ENCODE data around the gene IFNE. TPM values are rescaled to one million over a fixed set of nuclear protein-coding genes. Genes with fewer than 3 reads are reported as not detected.

IFNE gene
- 0.12 TPM in 1 of 2 replicates, not detected in the other for total RNA-seq (ENCODE audit: low replicate concordance)

DNA sequence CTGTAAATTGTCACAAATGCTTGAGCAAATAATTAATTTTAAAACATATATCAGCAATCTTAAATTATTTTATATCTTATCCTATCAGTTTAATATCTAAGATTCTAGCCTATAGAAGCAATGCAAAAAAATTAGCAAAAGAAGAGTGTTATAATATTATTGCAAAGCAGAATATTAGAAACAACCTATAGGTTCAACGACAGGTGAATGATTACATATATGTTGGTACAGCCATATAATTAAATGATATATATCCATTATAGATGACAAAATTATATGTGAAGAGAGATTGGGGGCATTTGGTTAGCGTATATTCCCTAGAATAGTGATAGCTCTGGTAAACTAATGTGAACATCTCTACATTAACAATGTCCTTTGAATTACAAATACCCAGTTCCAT is at the start of gene IFNE:
TSS of gene IFNE (minus strand) at position 101 of the 400 bp plus-strand sequence. CDS start 619 bp downstream, outside the sequence.
- H3K9me3 ChIP-seq (ENCODE audit: low read depth): no peaks in the 10 kb centered on the region
- H3K36me3 Mint-ChIP-seq: no peaks in the 10 kb centered on the region

DNA sequence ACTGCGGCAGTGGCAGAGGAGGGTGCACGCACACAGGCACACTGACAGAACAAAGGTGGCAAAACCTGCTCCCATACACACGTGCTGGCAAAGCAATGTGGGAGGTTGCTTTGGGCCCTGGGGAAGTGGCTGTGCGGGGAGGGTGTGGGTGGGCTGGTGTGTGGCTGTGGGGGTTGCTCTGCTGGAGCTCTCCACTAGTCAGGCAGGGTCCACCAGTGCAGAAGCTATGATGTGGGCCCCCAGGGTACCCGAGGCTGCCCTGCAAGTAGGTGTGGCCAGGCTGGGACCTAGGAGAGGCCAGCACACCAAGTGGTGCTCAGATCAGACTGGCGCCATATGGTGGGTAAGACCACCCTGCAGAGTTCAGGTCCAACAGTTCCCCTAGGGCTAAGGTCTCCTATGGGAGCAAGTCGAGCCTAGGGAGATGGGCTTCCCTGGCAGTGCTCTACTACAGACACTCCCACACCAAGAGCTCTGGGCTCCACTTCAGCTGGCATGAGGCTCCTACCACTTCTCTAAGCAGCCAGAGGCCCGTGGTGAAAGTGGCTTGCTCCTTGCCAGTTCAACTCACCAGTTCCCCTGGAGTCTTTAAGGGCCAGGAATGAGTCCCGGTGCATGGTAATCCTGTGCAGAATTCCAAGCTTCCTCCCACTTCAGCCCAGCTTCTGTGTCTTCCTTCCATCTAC is 46.2 kb upstream of the IFNE start:
- no peak overlapping the region for H3K4me3 Mint-ChIP-seq
- TF ChIP-seq EZH2 (IDR thresholded peaks at IDR 0.05) (no peak), EZH2phosphoT487 (IDR thresholded peaks at IDR 0.05) (no peak)
- TF ChIP-seq, protein P1, sequence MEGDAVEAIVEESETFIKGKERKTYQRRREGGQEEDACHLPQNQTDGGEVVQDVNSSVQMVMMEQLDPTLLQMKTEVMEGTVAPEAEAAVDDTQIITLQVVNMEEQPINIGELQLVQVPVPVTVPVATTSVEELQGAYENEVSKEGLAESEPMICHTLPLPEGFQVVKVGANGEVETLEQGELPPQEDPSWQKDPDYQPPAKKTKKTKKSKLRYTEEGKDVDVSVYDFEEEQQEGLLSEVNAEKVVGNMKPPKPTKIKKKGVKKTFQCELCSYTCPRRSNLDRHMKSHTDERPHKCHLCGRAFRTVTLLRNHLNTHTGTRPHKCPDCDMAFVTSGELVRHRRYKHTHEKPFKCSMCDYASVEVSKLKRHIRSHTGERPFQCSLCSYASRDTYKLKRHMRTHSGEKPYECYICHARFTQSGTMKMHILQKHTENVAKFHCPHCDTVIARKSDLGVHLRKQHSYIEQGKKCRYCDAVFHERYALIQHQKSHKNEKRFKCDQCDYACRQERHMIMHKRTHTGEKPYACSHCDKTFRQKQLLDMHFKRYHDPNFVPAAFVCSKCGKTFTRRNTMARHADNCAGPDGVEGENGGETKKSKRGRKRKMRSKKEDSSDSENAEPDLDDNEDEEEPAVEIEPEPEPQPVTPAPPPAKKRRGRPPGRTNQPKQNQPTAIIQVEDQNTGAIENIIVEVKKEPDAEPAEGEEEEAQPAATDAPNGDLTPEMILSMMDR (IDR thresholded peaks at IDR 0.05): no peak
- Histone ChIP-seq H3K4me1 (no peaks in the 10 kb centered on the region), H3K79me2 (ENCODE audit: low read depth) (no peaks in the 10 kb centered on the region), H4K20me1 (ENCODE audit: low read depth) (no peaks in the 10 kb centered on the region), H3K27me3 (no peaks in the 10 kb centered on the region), H3K9me3 (ENCODE audit: low read depth) (no peaks in the 10 kb centered on the region), H3F3A (ENCODE audit: low read depth) (no peaks in the 10 kb centered on the region), H3K4me3 (no peak overlapping the region), H3K36me3 (no peaks in the 10 kb centered on the region), H3K9ac (no peak overlapping the region), H3K4me2 (no peak overlapping the region), H3K27ac (no peak overlapping the region), H2AFZ (replicated peaks) (no peak overlapping the region)
- H3K4me1 Mint-ChIP-seq: no peaks in the 10 kb centered on the region
- H3K27me3 Mint-ChIP-seq (ENCODE audit: insufficient read depth, low read depth): no peaks in the 10 kb centered on the region
- H3K36me3 Mint-ChIP-seq: peaks cover 7% of the 10 kb centered on the region
- DNase-seq (ENCODE audit: low spot score): no peak
- H3K27ac Mint-ChIP-seq: no peak overlapping the region
- peaks cover 4% of the 10 kb centered on the region for H3K9me3 Mint-ChIP-seq

More for the DNA sequence above, at the start of gene IFNE:
- no peak for TF ChIP-seq EZH2phosphoT487 (IDR thresholded peaks at IDR 0.05)
- TF ChIP-seq, protein P1 (IDR thresholded peaks at IDR 0.05): no peak
- TF ChIP-seq EZH2 (IDR thresholded peaks at IDR 0.05): no peak
- Histone ChIP-seq H3K36me3 (no peaks in the 10 kb centered on the region), H3K4me3 (no peak within 1 kb of the TSS), H3K79me2 (ENCODE audit: low read depth) (no peaks in the 10 kb centered on the region), H3F3A (ENCODE audit: low read depth) (no peaks in the 10 kb centered on the region), H3K9ac (no peak within 1 kb of the TSS), H3K4me2 (no peak within 1 kb of the TSS), H3K27ac (no peak within 1 kb of the TSS), H2AFZ (replicated peaks) (no peak within 1 kb of the TSS), H3K4me1 (no peaks in the 10 kb centered on the region), H4K20me1 (ENCODE audit: low read depth) (no peaks in the 10 kb centered on the region), H3K27me3 (no peaks in the 10 kb centered on the region)
- no peak for DNase-seq (ENCODE audit: low spot score)
- Mint-ChIP-seq H3K27me3 (ENCODE audit: insufficient read depth, low read depth) (no peaks in the 10 kb centered on the region), H3K9me3 (no peaks in the 10 kb centered on the region), H3K27ac (no peak within 1 kb of the TSS), H3K4me1 (no peaks in the 10 kb centered on the region), H3K4me3 (no peak within 1 kb of the TSS)

DNA sequence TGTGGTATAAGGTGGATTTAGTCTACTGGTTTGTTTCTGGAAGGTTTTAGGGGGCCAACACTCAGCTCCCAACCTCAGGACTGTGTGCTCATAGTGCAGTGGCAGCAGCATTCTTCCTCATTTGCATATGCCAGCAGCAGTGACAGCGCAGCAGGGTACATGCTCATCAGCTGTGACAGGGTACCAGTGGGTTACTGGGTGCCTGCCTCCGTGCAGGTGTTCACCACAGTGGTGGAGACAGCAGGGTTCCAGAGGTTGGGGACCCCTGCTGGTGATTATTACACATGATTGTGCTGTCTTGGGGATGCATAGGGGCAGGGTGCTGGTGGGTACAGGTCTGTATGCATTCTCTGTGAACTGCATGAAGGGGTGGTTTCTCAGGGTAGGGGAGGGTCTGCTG is 45.5 kb upstream of the IFNE start:
- Histone ChIP-seq H3K36me3 (no peaks in the 10 kb centered on the region), H3K4me2 (no peak overlapping the region), H3K79me2 (ENCODE audit: low read depth) (no peaks in the 10 kb centered on the region), H3K9ac (no peak overlapping the region), H3K9me3 (ENCODE audit: low read depth) (no peaks in the 10 kb centered on the region), H3K4me1 (no peaks in the 10 kb centered on the region), H3K27ac (no peak overlapping the region), H3F3A (ENCODE audit: low read depth) (no peaks in the 10 kb centered on the region), H4K20me1 (ENCODE audit: low read depth) (no peaks in the 10 kb centered on the region), H3K4me3 (no peak overlapping the region), H3K27me3 (no peaks in the 10 kb centered on the region), H2AFZ (replicated peaks) (no peak overlapping the region)
- H3K9me3 Mint-ChIP-seq: peaks cover 4% of the 10 kb centered on the region
- no peak overlapping the region for H3K4me3 Mint-ChIP-seq
- H3K36me3 Mint-ChIP-seq: peaks cover 7% of the 10 kb centered on the region
- H3K4me1 Mint-ChIP-seq: no peaks in the 10 kb centered on the region
- DNase-seq (ENCODE audit: low spot score): no peak
- H3K27ac Mint-ChIP-seq: no peak overlapping the region
- H3K27me3 Mint-ChIP-seq (ENCODE audit: insufficient read depth, low read depth): no peaks in the 10 kb centered on the region
- TF ChIP-seq EZH2phosphoT487 (IDR thresholded peaks at IDR 0.05) (no peak), EZH2 (IDR thresholded peaks at IDR 0.05) (no peak)
- TF ChIP-seq, protein P1 (IDR thresholded peaks at IDR 0.05): no peak
